Stimulated activated CD8-positive, alpha-beta memory T cell treated with anti-CD3 and anti-CD28 coated beads, Interleukin-4, amount 100 ng/mL, for 1 hour (primary cell): ENCODE measurements around the gene MYCBP.
"Not testable (repeated sequence)": the region's sequence is repeated elsewhere in the genome, so short reads cannot be mapped to it uniquely, and the experiment has no call there.

Experiments used
- DNase-seq, 2 donors: peaks; one replicate each; pipeline ENCODE4 v3.0.0-alpha.2; 2020; ENCODE audit warnings: low read depth in 2 of 2, low spot score in 1 of 2

MYCBP gene

DNA sequence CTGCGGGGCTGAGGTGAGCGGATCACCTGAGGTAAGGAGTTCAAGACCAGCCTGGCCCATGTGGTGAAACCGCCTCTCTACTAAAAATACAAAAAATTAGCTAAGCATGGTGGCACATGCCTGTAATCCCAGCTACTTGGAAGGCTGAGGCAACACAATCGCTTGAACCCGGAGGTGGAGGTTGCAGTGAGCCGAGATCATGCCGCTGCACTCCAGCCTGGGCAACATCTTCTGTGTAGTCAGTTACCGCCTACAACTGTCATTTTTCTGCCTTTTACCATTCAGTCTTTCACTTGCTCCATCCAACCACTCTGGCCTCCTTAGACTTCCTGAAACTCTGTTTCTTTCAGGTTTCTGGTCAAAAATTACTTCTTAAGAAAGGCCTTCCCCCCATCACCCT lies 2.2 kb downstream of the MYCBP start:
- DNase-seq: no peak

DNA sequence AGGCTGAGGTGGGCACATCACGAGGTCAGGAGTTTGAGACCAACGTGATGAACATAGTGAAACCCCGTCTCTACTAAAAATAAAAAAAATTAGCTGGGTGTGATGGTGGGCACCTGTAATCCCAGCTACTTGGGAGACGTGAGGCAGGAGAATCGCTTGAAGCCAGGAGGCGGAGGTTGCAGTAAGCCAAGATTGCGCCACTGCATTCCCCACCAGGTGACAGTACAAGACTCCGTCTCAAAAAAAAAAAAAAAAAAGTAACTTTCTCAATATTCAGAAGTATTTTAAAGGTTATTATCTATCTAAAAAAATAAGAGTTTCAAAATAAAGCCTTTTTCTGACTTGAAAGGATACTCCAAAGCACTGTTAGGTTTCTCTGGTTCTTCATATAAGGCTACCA lies 5.9 kb downstream of the MYCBP start:
- DNase-seq: no peak

GRCh38 chr1:38865112-38865715 lies 7.9 kb downstream of the MYCBP start:
- no peak for DNase-seq

- no peak for DNase-seq
Observed at GRCh38 chr1:38860454-38860795, 12.7 kb downstream of the MYCBP start.

DNA sequence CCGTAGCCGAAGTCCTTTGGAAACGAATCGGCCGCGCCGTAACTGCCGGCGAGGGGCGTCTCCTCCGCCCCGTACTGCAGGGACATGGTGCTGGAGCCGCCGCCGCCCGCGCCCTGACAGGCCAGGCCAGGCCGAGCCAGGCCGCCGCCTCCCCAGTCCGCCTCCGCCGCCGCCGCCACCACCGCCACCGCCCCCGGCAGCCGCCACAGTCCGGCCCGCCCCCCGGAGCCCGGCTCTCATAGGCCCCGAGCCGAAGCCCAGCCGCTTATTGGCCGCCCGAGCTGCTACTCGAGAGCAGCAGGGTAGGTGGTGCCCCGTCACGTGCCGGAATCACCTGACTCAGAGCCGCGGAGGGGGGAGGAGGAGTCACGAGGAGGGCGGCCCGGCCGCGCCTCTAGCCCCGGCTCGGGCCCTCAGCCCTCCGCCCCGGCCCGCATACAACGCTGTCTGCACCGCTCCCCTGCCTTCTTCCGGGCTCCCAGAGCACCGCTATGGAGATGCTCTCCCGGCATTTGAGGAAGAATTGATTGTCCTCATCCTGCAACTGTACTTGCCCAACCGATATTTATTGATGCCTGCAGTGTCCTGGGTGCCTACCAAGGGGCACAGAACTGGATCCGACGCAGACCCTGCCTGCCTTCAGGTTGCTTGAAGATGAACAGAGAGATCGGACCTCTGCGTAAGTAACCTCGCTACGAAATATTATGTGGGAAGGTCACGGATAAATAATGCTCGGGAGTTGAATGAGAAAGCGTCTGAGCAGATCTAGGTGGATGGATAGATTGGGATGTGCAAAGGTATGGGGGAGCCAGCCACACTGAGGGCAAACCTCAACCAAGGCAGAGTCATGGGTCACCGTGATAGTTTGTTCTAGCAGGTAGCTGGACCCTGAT lies 13.3 kb downstream of the MYCBP start, which contains the start of gene RRAGC:
RRAGC (minus strand) TSS at position 212 of the 893 bp plus-strand sequence; CDS start at position 86, 126 bp downstream.
- DNase-seq: peak; percentile 97

GRCh38 chr1:38858833-38859560 lies 14.2 kb downstream of the MYCBP start:
- DNase-seq: no peak

DNA sequence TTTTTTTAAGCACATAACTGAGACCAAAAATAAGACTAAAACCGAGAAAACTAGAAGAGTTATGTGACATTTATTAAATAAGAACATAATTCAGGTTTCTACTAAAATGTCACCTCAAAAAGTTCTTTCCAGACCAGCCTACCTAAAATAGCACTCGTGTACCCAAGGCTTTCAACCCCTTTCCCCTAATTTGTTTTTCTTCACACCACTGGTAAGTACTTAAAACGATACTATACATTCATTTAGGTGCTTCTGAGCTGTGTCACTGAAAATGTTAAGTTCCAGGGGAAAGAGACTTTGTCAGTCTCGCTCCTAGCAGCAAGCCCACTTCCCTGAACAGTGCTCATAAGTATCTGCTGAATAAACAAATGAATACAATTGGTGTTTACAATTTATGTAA lies 20.4 kb downstream of the MYCBP start:
- no peak for DNase-seq

DNA sequence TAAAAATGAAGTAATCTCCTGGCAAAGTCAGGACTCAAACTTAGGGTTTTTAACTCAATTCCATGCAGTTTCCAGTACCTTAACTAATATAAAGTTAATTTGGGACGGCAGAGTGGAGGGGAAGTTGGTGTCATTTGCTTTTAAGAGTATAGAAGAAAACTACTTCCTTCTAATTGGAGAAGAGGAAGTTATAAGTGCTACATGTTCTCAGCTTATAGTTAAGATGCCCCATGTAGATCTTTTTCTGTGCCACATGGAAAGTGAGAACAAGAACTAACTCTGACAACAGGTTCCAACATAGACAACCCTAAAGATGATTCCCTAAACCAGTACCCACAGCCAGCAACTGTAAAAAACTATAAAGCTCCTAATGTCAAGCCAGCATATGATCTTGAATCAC lies 25.1 kb downstream of the MYCBP start:
- DNase-seq: no peak

DNA sequence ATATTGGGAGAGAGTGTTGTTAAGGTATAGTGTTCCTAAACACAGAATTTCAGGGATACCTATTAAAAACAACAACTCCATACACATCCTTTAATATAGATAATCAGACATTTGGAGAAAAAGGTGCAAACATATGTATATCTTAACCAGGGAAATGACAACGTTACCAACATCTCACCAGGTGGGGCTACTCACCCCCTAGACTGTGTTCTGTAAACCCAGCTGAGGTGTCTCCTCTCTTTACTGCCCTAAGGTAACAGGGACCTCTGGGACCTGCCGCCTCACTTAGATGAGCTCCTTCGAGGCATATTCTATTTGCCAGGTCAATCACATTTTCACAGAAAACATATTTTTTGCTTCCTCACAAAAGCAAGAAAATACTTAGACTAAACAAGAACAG lies 26.9 kb downstream of the MYCBP start:
- DNase-seq: no peak

- DNase-seq: not testable (repeated sequence)
Observed at GRCh38 chr1:38845088-38845487, 28.1 kb downstream of the MYCBP start.

DNA sequence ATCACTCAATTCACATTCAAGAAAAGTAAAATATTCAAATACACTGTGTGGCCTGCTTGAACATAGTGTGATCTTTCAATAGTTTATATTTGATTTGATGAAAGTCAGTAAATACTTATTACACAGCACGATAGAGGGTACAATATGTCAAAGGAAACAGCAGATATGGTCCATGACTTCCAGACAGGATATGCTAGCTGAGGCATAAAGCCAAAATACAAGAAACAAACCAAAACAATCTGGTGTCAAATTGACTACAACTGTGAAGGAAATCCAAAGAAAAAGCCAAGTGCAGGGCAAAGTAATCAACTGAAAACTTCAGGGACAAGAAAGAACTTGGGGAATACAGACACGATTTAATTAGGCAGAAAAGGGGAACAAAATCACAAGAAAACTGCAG lies 32.9 kb downstream of the MYCBP start:
- no peak for DNase-seq

GRCh38 chr1:38839363-38839762 lies 33.8 kb downstream of the MYCBP start:
- no peak for DNase-seq

DNA sequence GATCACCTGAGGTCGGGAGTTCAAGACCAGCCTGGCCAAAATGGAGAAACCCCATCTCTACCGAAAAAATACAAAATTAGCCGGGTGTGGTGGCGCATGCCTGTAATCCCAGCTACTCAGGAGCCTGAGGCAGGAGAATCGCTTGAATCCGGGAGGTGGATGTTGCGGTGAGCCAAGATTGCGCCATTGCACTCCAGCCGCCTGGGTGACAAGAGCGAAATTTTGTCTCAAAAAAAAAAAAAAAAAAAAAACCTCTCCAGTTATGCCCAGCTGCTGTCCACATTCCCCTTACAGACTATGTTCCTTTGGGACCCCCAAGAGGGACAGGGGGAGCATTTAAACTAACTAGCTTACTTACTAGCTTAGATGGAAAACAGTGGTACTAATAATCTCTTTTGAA lies 36.8 kb downstream of the MYCBP start:
- DNase-seq: not testable (repeated sequence)

DNA sequence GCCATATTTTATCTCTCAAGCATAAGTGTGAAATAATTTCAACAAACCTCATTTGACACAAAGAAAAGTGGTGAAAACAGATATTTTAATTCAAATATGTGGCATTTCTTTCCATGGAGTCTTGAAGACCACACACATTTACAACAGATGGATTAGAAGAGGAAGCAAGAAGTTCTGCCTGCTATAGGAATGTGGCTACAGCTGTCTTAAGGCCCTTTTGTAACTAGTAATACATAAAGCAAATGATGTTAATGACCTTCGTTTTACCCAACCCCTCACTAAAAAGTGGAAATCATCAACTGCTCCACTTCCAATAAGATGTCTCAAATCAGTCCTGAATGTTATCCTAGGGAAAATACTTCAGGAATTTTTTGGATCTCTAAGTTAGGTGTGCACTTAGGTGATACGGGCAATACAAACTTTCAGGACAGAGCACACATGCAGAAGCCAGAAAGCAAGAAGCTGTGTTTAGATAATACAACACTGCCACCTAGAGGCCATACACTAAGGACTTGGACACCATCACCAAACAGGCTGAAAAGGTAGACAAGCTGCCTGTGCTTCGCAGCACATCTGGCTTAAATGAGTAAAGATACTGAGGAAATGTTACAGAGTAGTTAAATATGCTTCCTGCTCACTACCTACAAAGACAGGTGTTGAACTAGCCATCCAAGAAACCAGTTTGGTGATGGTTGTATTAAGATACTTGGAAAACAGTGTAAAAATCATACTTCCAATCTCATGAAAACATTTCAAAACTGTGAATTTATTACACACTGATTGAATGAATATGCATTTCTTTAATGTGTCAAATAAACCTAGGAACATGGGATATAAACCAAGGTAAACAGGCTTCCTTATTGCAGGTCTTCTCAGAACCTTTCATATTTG lies 38.0 kb downstream of the MYCBP start:
- no peak for DNase-seq

GRCh38 chr1:38834221-38834782 lies 38.8 kb downstream of the MYCBP start:
- DNase-seq: no peak

DNA sequence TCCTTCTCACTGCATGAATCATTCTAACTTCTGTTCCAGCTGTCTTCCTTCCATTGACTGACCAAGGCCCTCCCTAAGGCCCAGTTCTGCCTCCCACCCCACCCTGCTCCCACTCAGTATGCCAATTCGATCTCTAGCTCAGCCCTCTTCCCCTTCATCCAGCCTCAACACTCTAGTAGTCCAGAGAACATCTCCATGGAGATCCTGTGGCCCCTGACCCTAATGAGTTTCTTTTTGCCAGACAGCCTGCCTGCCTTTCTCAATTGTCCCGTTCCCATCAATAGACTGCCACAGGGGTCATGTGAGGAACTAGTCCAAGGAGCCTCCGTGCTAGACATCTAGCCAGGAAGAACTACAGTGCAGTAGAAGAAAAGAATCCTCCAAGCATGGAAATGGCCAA lies 40.0 kb downstream of the MYCBP start:
- no peak for DNase-seq

DNA sequence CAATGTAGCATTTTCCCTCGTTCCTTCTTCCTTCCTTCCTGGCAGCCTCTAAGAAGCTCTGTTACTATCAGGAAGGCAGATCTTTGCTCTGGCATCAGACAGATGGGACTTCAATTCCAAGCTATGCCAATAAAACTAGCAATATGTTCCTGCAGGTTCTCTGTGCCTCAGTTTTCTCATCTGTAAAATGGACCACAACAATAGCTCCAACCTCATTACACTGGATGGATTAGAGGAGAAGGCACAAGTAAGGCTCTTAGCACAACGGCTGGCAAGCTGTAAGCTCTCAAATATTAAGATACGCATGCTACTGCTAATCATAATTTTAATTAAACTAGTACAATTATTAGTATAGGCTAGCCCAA lies 40.8 kb downstream of the MYCBP start:
- no peak for DNase-seq

DNA sequence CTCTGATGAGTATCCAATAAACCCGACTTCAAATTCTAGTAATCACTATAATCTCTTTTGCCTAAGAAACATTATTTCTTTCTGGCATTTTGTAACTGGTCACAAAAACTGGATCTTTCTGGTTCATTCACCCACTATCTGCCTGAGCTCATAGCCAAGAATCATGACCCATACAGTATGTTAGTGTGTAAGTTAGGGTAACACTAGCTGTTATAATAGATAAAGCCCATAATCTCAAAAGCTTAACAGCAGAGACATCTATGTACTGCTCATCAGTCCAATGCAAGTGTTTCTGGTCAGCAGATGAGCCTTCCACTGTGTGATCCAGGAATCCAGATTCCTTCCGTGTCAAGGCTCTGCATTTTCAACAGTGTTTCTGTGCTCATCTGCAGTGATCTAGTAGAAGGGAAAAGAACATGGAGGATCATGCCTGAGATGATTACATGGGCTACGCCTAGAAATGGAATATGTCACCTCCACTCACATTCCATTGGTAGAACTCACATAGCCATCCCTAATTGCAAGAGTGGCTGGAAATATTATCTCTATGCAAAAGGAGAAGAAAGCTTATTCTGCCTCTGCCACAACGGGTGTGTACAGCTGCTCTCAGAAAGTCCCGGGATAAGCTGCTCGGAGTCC lies 41.3 kb downstream of the MYCBP start:
- no peak for DNase-seq

- DNase-seq: no peak
Observed at GRCh38 chr1:38829368-38829767, 43.8 kb downstream of the MYCBP start.

DNA sequence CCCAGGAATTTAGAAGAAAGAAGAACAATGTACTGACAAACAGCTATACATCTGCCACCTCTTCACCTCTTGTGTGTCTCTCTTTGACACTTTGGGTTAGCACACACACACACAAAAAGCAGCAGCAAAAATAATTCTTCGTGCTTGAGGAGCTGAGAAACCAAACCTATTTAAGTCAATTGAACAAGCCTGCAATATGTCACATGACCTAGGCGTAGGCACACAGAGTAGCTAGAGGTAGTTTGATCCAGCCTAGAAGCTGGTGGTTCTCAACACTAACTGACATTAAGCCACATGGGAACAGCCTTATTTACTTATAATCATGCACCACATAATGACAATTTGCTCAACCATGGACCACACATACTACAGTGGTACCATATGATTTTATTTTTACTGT lies 45.8 kb downstream of the MYCBP start:
- DNase-seq: no peak
